Activated T-helper 1 cell treated with anti-CD3 and anti-CD28 coated beads, Interleukin-2, amount 50 U/mL, for 16 hours (primary cell): Measurements from ENCODE around the gene SUFU.
"Not testable (repeated sequence)": the region's sequence is repeated elsewhere in the genome, so short reads cannot be mapped to it uniquely, and the experiment has no call there.

Experiments
- DNase-seq, 2 donors: peaks; one replicate each; pipeline ENCODE4 v3.0.0-alpha.2; 2020; ENCODE audit warnings: low read depth in 1 of 2, low spot score in 1 of 2

The SUFU gene

GRCh38 chr10:102503264-102504178, at the start of gene SUFU:
Gene SUFU, plus strand, starts transcription at chr10:102503972. Its CDS starts 181 bp downstream, at chr10:102504153.
- peak; percentile 93 to 97 for DNase-seq

GRCh38 chr10:102454662-102455487, 48.9 kb upstream of the SUFU start:
- not testable (repeated sequence) for DNase-seq

- no peak for DNase-seq
These were observed 47.8 kb upstream of the SUFU start for GRCh38 chr10:102455893-102456471.

- no peak for DNase-seq
These were observed 46.1 kb upstream of the SUFU start for GRCh38 chr10:102457591-102458150.

GRCh38 chr10:102458656-102459055, 45.1 kb upstream of the SUFU start:
- DNase-seq: no peak

- no peak for DNase-seq
These were observed 43.0 kb upstream of the SUFU start for GRCh38 chr10:102460836-102461186.

- peak; percentile 84 to 91 for DNase-seq
These were observed 42.4 kb upstream of the SUFU start for GRCh38 chr10:102461187-102462054.

- DNase-seq: no peak
These were observed 41.2 kb upstream of the SUFU start for GRCh38 chr10:102462512-102463054.

- no peak for DNase-seq
These were observed 39.8 kb upstream of the SUFU start for GRCh38 chr10:102463983-102464382.

GRCh38 chr10:102465466-102465865, 38.3 kb upstream of the SUFU start:
- no peak for DNase-seq

- no peak for DNase-seq
These were observed 36.5 kb upstream of the SUFU start for GRCh38 chr10:102467318-102467717.

GRCh38 chr10:102467971-102468438, 35.8 kb upstream of the SUFU start:
- DNase-seq: no peak

GRCh38 chr10:102468683-102469082, 35.1 kb upstream of the SUFU start:
- no peak for DNase-seq

- DNase-seq: no peak
These were observed 32.9 kb upstream of the SUFU start for GRCh38 chr10:102470579-102471546.

GRCh38 chr10:102473445-102474331, 30.1 kb upstream of the SUFU start:
- DNase-seq: no peak

- DNase-seq: no peak
These were observed 28.2 kb upstream of the SUFU start for GRCh38 chr10:102475451-102476040.

GRCh38 chr10:102476466-102477141, 27.2 kb upstream of the SUFU start:
- no peak for DNase-seq
